ENCODE results near the gene LARP1B. TPM values are rescaled to one million over a fixed set of nuclear protein-coding genes. Genes with fewer than 3 reads are reported as not detected.
A peak's percentile ranks its signal among the peaks of the same experiment; 100 is the strongest.
"Not testable (repeated sequence)": the region's sequence is repeated elsewhere in the genome, so short reads cannot be mapped to it uniquely, and the experiment has no call there.

LARP1B gene
- total and polyA plus RNA-seq, 10 donors, result 3.7 to 17.8 (median 10.8) TPM

- Histone ChIP-seq H3K9me3 (peaks cover 0 to 12% (median 0%) of the 10 kb centered on the region in 8 donors), H3K36me3 (peaks cover 0 to 14% (median 0%) of the 10 kb centered on the region in 6 donors), H3K4me1 (no peaks in the 10 kb centered on the region), H3K27ac (no peak overlapping the region), H3K4me3 (no peak overlapping the region), H3K27me3 (replicated peaks in 1 of 7) (no peaks in the 10 kb centered on the region)
- 94 to 99% (median 97%) methylated on average over 2 of the region's 2 CpGs for WGBS, 5 donors
- intact Hi-C loops (cut with DNase I; ENCODE audit: low total_unique reads), result no loop called here
- no peak for DNase-seq
- TF ChIP-seq POLR2A (IDR thresholded peaks at IDR 0.05) (no peak), POLR2AphosphoS5 (IDR thresholded peaks at IDR 0.05) (no peak), CTCF (IDR thresholded peaks at IDR 0.05 in 8 of 11, conservative IDR thresholded peaks at IDR 0.05 in 3 of 11) (no peak)
Measured at GRCh38 chr4:128153800-128154199, 92.7 kb downstream of the LARP1B start.

- peaks cover 0 to 12% (median 0%) of the 10 kb centered on the region in 8 donors for H3K9me3 ChIP-seq
- H3K36me3 ChIP-seq, result peaks cover 0 to 14% (median 0%) of the 10 kb centered on the region in 6 donors
- H3K27me3 ChIP-seq (replicated peaks in 1 of 7), result no peaks in the 10 kb centered on the region
- DNase-seq, result peak; percentile 74
- TF ChIP-seq CTCF (IDR thresholded peaks at IDR 0.05 in 8 of 11, conservative IDR thresholded peaks at IDR 0.05 in 3 of 11) (no peak), POLR2AphosphoS5 (IDR thresholded peaks at IDR 0.05) (peak; percentile 45 to 46 (median 46)), POLR2A (IDR thresholded peaks at IDR 0.05) (no peak)
- intact Hi-C loops (cut with DNase I; ENCODE audit: low total_unique reads), result no loop called here
- WGBS, 5 donors, result 88 to 98% (median 91%) methylated on average over 23 to 29 of the region's 29 CpGs
- no peak overlapping the region for H3K4me3 ChIP-seq
- H3K4me1 ChIP-seq, result no peaks in the 10 kb centered on the region
- H3K27ac ChIP-seq, result peak overlapping the region in 1 of 8 donors; percentile 15
Measured at GRCh38 chr4:128155231-128155855, 94.2 kb downstream of the LARP1B start.

GRCh38 chr4:128155874-128156456 lies 94.9 kb downstream of the LARP1B start:
- Histone ChIP-seq H3K9me3 (peaks cover 0 to 12% (median 0%) of the 10 kb centered on the region in 8 donors), H3K36me3 (peaks cover 0 to 14% (median 0%) of the 10 kb centered on the region in 6 donors), H3K27ac (no peak overlapping the region), H3K4me1 (no peaks in the 10 kb centered on the region), H3K27me3 (replicated peaks in 1 of 7) (no peaks in the 10 kb centered on the region), H3K4me3 (no peak overlapping the region)
- DNase-seq, result no peak
- WGBS, 5 donors, result 94 to 98% (median 96%) methylated on average over 10 of the region's 10 CpGs
- TF ChIP-seq POLR2A (IDR thresholded peaks at IDR 0.05) (no peak), CTCF (IDR thresholded peaks at IDR 0.05 in 8 of 11, conservative IDR thresholded peaks at IDR 0.05 in 3 of 11) (no peak), POLR2AphosphoS5 (IDR thresholded peaks at IDR 0.05) (no peak)
- intact Hi-C loops (cut with DNase I; ENCODE audit: low total_unique reads), result no loop called here

- Histone ChIP-seq H3K9me3 (peaks cover 0 to 12% (median 0%) of the 10 kb centered on the region in 8 donors), H3K36me3 (peaks cover 0 to 14% (median 0%) of the 10 kb centered on the region in 6 donors)
- H3K4me1 ChIP-seq; DNase-seq; intact Hi-C loops (cut with DNase I; ENCODE audit: low total_unique reads); H3K4me3 ChIP-seq; H3K27me3 ChIP-seq (replicated peaks in 1 of 7); H3K27ac ChIP-seq: not testable (repeated sequence)
- WGBS, 5 donors, result 94 to 100% (median 95%) methylated on average over 3 of the region's 3 CpGs
Measured at GRCh38 chr4:128156472-128156871, 95.4 kb downstream of the LARP1B start.

Data from spleen (tissue), 11 donors.